ENCODE data around the gene YWHAQ. TPM values are rescaled to one million over a fixed set of nuclear protein-coding genes. Genes with fewer than 3 reads are reported as not detected.
A peak's percentile ranks its signal among the peaks of the same experiment; 100 is the strongest.

The YWHAQ gene
- total RNA-seq, 2 experiments from 2014 or later = 95.8 to 101 TPM

GRCh38 chr2:9657083-9657482, 26.3 kb upstream of the YWHAQ start:
- Mint-ChIP-seq H3K27ac (peak overlapping the region; percentile 9), H3K4me3 (no peak overlapping the region), H3K36me3 (ENCODE audit: low read depth) (no peaks in the 10 kb centered on the region), H3K9me3 (no peaks in the 10 kb centered on the region), H3K27me3 (no peaks in the 10 kb centered on the region), H3K4me1 (ENCODE audit: low read depth) (peaks cover 16% of the 10 kb centered on the region)
- TF ChIP-seq, protein P1, sequence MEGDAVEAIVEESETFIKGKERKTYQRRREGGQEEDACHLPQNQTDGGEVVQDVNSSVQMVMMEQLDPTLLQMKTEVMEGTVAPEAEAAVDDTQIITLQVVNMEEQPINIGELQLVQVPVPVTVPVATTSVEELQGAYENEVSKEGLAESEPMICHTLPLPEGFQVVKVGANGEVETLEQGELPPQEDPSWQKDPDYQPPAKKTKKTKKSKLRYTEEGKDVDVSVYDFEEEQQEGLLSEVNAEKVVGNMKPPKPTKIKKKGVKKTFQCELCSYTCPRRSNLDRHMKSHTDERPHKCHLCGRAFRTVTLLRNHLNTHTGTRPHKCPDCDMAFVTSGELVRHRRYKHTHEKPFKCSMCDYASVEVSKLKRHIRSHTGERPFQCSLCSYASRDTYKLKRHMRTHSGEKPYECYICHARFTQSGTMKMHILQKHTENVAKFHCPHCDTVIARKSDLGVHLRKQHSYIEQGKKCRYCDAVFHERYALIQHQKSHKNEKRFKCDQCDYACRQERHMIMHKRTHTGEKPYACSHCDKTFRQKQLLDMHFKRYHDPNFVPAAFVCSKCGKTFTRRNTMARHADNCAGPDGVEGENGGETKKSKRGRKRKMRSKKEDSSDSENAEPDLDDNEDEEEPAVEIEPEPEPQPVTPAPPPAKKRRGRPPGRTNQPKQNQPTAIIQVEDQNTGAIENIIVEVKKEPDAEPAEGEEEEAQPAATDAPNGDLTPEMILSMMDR (IDR thresholded peaks at IDR 0.05) = no peak
- intact Hi-C loops (cut with DNase I, micrococcal nuclease) = no loop called here
- peaks cover 31% of the 10 kb centered on the region for H3K4me1 ChIP-seq (ENCODE audit: insufficient read depth, low read length)
- H3K4me3 ChIP-seq (ENCODE audit: low read length) = no peak overlapping the region
- H3K27me3 ChIP-seq (ENCODE audit: control insufficient read depth in 1 of 2, insufficient read depth in 2 of 2, low read length in 2 of 2) = no peaks in the 10 kb centered on the region
- ChIA-PET CTCF (no interaction called here), POLR2A (interaction anchor here (1.0 kb wide), 1 partner anchor 10 kb away, joined by 6 read pairs; no protein-coding TSS in a partner anchor)
- DNase-seq = no peak
- H3K36me3 ChIP-seq (ENCODE audit: insufficient read depth, low read length) = no peaks in the 10 kb centered on the region
- no peak for ATAC-seq (ENCODE audit: poor library complexity)
- H3K27ac ChIP-seq (ENCODE audit: low read depth in 1 of 2, low read length in 2 of 2) = no peak overlapping the region
- no peaks in the 10 kb centered on the region for H3K9me3 ChIP-seq (ENCODE audit: control insufficient read depth in 1 of 2, insufficient read depth in 1 of 2, low read length in 2 of 2)

DNA sequence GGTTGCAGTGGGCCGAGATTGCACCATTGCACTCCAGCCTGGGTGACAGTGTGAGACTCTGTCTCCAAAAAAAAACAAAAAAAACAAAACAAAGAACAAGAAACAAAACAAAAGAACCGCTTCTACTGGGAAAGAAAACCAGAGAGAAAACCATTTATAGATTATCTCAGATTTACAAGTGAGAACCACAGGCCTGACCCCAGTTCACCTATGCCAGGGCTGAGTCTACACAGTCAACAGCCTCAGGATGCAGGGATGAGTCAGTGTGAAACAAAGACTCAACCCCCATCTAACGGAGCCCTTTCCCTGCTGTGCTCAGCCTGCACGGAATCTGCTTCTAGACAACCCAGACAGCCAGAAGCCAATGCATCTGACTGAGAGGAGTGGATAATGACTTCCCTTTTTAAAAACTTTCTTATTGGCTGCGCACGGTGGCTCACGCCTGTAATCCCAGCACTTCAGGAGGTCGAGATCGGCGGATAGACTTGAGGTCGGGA, 25.5 kb upstream of the YWHAQ start:
- ATAC-seq (ENCODE audit: poor library complexity) (peak; percentile 84), DNase-seq (peak in 12 of 14 experiments; percentile 15 to 75 (median 36))
- Mint-ChIP-seq H3K9me3 (no peaks in the 10 kb centered on the region), H3K36me3 (ENCODE audit: low read depth) (no peaks in the 10 kb centered on the region), H3K4me3 (peak overlapping the region; percentile 51), H3K27ac (peak overlapping the region; percentile 72), H3K4me1 (ENCODE audit: low read depth) (peaks cover 16% of the 10 kb centered on the region), H3K27me3 (no peaks in the 10 kb centered on the region)
- no peak overlapping the region for H3K4me3 ChIP-seq (ENCODE audit: low read length)
- ChIA-PET CTCF (no interaction called here), POLR2A (interaction anchor here (1.4 kb wide), 1 partner anchor 26 kb away, joined by 7 read pairs; the partner anchor contains the start of gene YWHAQ)
- H3K4me1 ChIP-seq (ENCODE audit: insufficient read depth, low read length) = peaks cover 31% of the 10 kb centered on the region
- H3K9me3 ChIP-seq (ENCODE audit: control insufficient read depth in 1 of 2, insufficient read depth in 1 of 2, low read length in 2 of 2) = no peaks in the 10 kb centered on the region
- H3K27ac ChIP-seq (ENCODE audit: low read depth in 1 of 2, low read length in 2 of 2) = no peak overlapping the region
- intact Hi-C loops (cut with DNase I, micrococcal nuclease) = no loop called here
- no peaks in the 10 kb centered on the region for H3K36me3 ChIP-seq (ENCODE audit: insufficient read depth, low read length)
- no peaks in the 10 kb centered on the region for H3K27me3 ChIP-seq (ENCODE audit: control insufficient read depth in 1 of 2, insufficient read depth in 2 of 2, low read length in 2 of 2)
- TF ChIP-seq, protein P1 (IDR thresholded peaks at IDR 0.05) = no peak

GRCh38 chr2:9655441-9656269, 24.9 kb upstream of the YWHAQ start:
- intact Hi-C loops (cut with DNase I, micrococcal nuclease) = no loop called here
- Histone ChIP-seq H3K4me1 (ENCODE audit: insufficient read depth, low read length) (peaks cover 31% of the 10 kb centered on the region), H3K9me3 (ENCODE audit: control insufficient read depth in 1 of 2, insufficient read depth in 1 of 2, low read length in 2 of 2) (no peaks in the 10 kb centered on the region), H3K4me3 (ENCODE audit: low read length) (no peak overlapping the region), H3K27ac (ENCODE audit: low read depth in 1 of 2, low read length in 2 of 2) (no peak overlapping the region), H3K27me3 (ENCODE audit: control insufficient read depth in 1 of 2, insufficient read depth in 2 of 2, low read length in 2 of 2) (no peaks in the 10 kb centered on the region), H3K36me3 (ENCODE audit: insufficient read depth, low read length) (no peaks in the 10 kb centered on the region)
- DNase-seq (peak in 8 of 14 experiments; percentile 15 to 40 (median 23)), ATAC-seq (ENCODE audit: poor library complexity) (peak; percentile 56)
- no peaks in the 10 kb centered on the region for H3K36me3 Mint-ChIP-seq (ENCODE audit: low read depth)
- no peaks in the 10 kb centered on the region for H3K9me3 Mint-ChIP-seq
- no peaks in the 10 kb centered on the region for H3K27me3 Mint-ChIP-seq
- peak overlapping the region; percentile 72 for H3K27ac Mint-ChIP-seq
- TF ChIP-seq, protein P1 (IDR thresholded peaks at IDR 0.05) = no peak
- no peak overlapping the region for H3K4me3 Mint-ChIP-seq
- CTCF ChIA-PET = no interaction called here
- POLR2A ChIA-PET = interaction anchor here (1.3 to 1.4 kb wide), 2 partner anchors 25 to 47 kb away, joined by 4 to 7 read pairs; partner anchors contain the start of gene YWHAQ
- H3K4me1 Mint-ChIP-seq (ENCODE audit: low read depth) = peaks cover 16% of the 10 kb centered on the region
